HG02571 (cell line): Measurements from ENCODE around the gene MYO10.

Experiments
- ATAC-seq: cut with Tn5 transposase; IDR thresholded peaks from one replicate; pipeline ENCODE4 v1.9.1; 2021; ENCODE audit warnings: mild to moderate bottlenecking, moderate library complexity; ENCODE audit not compliant: unreplicated experiment

Gene MYO10

DNA sequence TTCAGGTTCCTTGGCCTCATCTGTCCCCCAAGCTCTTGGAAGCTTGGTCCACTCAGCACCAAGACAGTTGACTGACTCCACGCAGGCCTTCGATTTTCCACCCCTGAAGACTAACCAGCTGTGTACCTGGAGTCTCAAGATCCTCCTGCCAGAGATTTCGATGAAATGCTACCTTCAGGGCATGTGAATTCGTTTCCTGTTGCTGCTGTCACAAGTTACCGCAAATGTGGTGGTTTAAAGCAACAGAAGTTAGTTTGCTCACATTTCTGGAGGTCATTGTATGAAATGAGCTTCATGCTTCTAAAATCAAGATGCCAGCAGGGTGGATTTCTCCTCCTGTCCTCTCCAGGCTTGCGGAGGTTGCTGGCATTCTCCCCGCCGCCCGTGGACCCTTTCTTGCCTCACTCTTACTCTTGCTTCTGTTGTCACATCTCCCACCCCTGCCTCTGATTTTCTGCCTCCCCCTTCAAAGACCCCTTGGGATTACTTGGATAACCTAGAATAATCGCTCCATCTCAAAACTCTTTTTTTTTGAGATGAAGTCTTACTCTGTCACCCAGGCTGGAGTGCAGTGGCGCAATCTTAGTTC is 291.7 kb downstream of the MYO10 start:
- ATAC-seq = no peak

DNA sequence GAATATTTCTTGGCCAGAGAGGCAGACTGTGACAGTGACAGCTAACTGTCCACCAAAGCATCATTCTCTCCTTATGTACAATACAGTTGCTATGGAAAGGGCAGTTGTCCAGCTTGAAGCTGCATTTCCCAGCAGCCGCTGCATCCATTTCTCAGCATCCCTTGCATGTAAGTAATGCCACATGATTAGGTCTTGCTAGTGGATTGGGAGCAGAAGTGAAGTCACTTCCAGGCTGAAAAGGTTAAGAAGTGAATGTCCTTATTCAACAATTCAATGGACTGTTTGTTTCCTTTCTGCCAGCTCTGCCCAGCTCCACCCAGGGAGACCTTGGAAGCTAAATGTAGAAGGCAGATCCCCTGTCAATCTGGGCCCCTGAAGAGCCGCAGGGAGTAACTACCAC is 293.2 kb downstream of the MYO10 start:
- no peak for ATAC-seq

DNA sequence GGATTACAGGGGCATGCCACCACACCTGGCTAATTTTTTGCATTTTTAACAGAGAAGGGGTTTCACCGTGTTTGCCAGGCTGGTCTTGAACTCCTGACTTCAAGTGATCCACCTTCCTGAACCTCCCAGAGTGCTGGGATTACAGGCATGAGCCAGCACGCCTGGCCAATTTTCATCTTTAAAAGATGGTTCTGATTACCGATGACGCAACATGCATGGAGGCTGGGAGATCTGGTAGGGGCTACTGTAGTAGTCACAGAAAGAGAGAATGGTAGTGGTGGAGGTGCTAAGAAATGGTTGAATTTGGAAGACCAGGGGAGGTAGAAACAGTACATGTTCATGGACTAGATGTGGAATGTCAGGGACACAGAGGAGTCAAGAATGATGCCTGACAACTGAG is 296.9 kb downstream of the MYO10 start:
- ATAC-seq = no peak

DNA sequence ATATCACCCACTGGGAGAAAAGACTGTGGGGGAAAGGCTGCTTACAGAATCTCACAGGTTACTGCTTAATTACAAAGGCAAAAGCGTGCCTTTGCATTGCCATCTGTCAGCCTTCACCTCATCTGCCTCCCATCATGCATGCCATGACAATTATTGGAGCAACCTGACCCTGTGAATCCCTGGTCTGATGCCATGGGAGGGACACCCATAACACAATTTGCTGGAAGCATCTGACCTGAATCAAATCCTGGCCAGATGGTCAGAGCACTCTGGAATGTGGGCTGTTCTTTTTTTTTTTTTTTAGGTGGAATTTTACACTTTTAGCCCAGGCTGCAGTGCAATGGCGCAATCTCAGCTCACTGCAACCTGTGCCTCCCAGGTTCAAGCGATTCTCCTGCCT is 307.7 kb downstream of the MYO10 start:
- ATAC-seq = no peak

DNA sequence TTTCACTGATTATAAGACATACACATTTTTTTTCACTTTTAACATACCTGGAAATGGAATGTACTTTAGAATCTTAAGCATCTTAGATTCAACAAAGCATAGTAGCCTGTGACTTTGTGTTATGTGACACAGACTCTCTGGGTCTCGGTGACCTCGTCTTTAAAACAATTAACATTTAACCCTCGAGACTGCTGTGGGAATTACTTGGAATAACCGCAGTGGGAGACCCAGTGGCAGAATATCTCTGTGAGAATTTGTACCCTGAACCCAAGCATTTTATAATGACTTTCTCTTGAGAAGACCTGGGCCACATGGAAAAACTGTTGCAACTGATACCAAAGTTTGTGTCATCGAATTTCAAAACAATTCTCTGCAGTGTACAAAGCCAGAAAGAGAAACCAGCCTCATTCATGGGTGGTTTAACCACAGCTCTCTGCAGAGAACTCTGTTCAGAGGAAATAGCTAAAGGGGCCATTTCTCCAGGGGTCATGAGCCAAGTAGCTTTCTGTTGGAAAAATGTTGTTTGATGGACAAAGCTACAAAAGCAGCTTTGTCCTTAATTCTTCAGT is 309.3 kb downstream of the MYO10 start:
- no peak for ATAC-seq

DNA sequence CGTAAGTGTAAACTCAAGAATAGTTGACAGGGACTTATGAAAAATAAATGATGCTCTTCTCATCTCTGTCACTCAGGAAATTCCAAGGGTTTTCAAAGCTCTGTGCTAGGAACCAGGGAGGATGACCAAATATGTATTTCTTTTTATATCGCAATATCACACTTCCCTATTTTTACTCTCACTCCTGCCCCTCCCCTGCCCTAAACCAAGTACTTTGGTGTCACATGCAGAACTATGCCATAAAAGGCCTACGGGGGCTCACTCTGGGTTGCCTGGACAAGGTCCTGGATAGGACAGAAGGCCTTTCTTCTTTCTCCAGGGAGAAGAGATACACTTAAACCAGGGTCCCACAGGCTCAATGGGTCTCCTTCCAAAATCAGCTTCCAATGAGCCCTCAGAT is 311.0 kb downstream of the MYO10 start:
- ATAC-seq = no peak

DNA sequence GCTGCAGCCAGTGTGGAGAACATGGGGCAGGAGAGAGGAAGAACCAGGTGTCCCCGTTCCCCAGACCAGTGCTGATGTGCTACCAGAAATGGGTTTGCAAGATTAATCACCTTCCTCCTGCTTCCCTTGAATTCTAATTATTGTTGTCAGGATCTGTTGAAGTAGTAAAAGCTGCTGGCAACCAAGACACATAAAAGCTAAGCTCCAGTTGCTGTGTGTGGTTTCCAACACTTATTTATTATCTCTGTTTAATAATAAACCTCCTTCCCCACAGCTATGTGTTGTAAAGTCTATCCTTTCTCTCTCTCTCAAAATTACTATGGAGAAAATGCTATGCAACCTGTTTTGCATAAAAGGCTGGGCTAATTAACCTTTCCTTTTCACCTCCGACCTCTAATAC is 317.0 kb downstream of the MYO10 start:
- no peak for ATAC-seq

DNA sequence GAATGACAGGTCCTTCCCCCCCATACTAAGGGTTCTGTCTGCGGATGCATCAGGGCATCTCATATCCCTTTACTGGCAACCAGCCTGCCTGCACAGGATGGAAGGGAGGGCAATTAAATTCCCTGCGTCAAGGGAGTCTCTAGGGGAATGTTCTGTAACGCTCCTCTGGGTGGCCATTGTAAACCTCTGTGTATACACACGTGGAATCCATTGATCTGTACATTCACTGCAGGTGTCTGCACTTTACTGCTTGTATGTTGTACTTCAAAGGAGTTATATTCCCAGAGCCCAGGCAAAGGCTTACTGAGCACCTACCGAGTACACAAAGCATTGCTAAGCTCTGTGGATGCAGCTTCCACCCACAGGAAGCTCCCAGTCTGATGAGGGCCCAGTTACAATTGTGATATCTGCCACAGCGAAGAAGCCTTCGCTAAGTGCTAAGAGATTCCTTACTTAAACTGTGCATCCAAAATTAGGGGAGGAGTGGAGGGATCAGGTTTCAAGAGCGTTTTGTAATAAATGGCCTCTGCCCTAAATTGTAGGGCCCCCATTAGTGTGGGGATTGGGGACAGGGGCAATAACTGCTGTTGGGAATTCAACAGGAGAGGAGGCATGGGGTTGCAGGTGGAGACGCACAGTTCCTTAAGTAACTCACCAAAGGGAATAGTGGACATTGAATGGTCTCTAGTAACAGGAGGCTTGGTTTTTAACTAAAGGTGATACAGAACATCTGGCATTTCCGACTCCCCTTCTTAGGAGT is 317.8 kb downstream of the MYO10 start:
- ATAC-seq = no peak

DNA sequence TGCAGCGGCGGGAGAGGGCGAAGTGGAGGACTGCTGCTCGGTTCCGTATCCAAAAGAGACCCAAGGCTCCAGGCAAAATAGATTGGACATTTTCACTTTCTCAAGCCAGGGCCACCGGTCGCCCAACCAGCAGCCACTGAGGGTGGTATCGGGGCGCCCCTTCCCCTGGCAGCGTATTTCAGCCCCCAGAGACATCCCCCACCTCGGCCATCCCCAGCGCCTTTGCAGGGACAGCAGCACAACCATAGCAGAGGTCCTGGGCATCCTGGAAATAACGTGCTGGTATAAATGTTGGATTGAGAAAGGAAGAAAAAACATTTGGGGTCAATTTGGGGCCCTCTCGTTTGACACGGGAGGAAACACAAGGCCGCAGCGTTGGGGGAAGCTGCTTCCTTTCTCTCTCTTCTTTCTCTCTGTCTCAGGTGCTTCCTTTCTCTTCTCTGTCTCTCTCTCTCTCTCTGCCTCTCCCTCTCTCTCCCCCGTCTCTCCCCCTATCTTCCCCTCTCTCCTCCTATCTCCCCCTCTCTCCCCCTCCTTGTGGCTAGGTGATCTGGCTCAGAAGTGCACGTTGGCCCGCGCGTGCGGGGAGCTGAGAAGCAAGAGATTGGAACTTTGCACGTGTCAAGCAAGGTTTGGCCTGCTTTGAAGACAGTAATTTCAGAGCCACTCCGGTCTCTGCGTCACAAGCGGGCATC is 318.7 kb downstream of the MYO10 start:
- no peak for ATAC-seq

DNA sequence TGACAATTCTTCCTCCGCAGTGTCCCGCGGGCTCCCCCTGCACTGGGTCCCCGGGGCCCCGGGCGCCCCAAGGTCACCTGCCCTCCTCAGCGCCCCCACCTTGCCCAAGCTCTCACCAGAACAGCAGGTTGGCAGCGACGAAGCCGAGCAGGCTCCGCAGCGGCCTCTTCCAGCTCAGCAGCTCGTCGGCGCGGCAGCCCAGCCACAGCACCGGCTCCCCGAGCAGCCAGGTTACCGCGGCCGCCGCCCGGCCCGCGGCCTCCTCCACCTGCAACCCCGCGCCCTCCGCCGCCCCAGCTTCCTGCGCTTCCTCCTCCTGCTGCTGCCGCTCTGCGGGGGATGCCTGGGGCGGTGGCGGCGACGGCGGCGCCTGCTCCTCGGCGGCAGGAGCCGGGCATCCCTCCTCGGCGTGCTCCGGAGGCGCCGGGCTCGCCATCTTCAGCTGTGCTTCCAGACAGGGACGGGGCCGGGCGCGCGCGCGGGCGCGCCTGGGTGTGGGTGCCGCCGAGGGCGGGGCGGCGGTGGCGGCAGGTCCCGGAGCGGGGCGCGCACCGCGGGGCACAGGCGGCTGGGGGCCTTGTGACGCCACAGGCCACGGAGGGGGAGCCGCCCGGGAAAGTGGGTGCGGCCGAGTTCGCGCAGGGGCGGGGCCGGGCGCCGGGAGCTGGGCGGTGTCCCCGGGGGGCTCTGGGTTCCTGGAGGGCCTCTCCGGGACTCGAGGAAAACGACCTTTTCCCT is 319.4 kb downstream of the MYO10 start, which contains the start of gene RETREG1:
RETREG1 (minus strand) TSS at position 462 of the 738 bp plus-strand sequence; CDS start at position 436, 26 bp downstream.
- peak; percentile 63 for ATAC-seq

DNA sequence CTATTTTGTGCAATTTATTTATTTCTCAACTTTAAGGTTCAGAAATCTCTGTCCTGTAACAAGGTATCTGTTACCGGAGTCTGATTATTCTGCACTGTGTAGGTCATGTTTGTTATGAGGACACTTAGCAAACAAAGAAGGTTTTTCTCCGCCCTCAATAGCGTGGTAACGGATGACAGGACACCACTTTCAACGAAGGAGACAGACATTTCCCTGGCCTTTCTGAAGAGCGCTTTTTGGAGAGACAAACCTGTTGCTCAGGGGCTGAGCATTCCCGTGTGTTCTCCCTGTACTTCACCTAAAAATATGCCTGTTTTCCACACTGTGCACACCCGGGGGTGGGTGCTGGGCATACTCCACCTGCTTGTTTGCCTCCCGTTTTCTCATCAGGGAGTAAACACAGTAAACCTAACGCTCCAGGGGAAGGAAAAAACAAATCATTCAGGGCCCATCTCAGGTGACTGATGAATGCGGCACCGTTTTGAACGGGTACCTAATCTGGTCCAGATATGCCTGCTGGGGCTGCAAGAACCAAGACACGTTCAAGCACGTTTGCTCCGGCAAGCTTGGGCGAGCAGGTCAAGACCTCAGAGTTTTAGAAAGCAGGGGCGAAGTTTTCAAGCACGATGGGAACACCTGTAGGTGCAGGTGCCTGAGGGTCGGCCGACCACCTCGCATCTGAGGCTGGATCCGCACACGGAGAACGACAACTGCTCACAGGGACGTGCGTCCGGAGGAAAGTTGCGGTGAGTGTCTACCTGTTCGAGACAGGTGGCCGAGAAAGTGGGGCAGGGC is 320.1 kb downstream of the MYO10 start:
- no peak for ATAC-seq

DNA sequence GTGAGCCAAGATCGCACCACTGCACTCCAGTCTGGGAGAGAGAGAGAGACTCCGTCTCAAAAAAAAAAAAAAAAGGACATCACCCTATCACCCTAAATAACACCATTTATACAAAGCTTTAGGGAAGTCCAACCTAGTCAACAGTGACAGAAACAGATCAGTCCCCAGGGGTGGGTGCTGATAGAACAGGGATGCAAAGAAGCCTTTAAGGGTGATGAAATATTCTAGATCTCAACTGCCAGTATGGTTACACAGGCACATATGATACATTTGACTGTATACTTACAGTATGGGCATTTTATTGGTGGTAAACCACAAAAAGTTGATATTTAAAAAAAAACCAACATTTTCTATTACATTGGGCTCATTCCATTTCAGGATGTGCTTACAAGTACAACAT is 324.1 kb downstream of the MYO10 start:
- no peak for ATAC-seq
